ENCODE data around the gene PATJ.
"Not testable (repeated sequence)": the region's sequence is repeated elsewhere in the genome, so short reads cannot be mapped to it uniquely, and the experiment has no call there.

PATJ gene

DNA sequence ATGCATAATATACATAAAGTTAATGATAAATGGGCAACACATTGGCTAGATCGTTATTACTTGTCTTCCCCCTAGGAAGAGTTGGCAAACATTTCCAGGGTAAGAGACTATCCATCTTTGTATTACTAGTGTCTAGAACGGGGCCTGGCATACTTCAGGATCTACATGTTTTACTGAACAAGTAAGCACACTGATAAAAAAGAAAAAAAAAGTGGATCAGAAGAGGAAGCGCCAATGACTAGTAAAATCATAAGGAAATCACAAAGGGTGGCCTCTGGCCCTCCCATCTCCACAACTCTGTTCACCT, 17.8 kb upstream of the PATJ start:
- TF ChIP-seq, protein P1, sequence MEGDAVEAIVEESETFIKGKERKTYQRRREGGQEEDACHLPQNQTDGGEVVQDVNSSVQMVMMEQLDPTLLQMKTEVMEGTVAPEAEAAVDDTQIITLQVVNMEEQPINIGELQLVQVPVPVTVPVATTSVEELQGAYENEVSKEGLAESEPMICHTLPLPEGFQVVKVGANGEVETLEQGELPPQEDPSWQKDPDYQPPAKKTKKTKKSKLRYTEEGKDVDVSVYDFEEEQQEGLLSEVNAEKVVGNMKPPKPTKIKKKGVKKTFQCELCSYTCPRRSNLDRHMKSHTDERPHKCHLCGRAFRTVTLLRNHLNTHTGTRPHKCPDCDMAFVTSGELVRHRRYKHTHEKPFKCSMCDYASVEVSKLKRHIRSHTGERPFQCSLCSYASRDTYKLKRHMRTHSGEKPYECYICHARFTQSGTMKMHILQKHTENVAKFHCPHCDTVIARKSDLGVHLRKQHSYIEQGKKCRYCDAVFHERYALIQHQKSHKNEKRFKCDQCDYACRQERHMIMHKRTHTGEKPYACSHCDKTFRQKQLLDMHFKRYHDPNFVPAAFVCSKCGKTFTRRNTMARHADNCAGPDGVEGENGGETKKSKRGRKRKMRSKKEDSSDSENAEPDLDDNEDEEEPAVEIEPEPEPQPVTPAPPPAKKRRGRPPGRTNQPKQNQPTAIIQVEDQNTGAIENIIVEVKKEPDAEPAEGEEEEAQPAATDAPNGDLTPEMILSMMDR (conservative IDR thresholded peaks at IDR 0.05) = no peak
- peak overlapping the region; percentile 88 for H3K27ac ChIP-seq

DNA sequence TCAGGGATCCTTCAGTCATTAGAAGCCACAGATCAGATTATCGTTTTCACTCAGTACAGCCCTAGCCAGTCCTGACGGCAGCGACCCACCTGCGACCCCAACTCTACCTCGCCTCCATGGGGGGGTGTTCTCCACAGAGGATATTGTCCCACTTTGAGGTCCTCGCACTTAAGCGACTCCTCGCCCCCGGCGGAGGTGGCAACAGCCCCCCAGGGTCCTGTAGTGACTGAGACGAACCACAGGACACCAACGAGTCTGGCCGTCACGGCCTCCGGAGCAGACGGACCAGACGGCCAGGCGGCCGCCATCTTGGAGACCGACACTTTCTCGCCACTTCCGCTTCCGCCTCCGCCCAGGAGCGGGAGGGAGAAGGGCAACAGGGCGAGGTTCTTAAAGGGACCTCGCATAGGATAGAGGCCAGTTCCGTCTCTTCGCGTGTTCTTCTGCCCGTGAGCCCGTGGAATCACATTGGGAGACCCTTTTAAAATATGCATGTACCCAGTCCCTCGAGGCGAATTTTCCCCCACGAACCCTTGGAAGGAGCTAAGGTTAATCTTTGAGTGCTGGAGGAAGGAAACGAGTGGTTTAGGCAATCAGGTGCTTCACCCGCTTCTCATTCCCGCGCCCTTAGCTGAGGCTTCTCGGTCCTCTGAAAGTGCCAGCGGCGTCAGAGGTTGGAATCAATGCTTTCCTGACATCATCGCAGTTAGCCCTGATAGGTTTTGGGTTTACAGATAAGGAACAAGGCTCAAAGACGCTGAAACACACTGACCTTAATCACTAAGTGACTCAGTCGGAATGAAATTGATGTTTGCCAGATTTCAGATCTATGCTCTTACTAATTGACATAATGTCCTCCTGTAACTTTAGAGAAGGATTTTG, 17.2 kb upstream of the PATJ start, which contains the start of gene TM2D1:
TSS of gene TM2D1 (minus strand) at position 329 of the 882 bp plus-strand sequence. CDS start at position 308, 21 bp downstream.
- peak within 1 kb of the TSS; percentile 88 for H3K27ac ChIP-seq
- TF ChIP-seq, protein P1 (conservative IDR thresholded peaks at IDR 0.05) = no peak

DNA sequence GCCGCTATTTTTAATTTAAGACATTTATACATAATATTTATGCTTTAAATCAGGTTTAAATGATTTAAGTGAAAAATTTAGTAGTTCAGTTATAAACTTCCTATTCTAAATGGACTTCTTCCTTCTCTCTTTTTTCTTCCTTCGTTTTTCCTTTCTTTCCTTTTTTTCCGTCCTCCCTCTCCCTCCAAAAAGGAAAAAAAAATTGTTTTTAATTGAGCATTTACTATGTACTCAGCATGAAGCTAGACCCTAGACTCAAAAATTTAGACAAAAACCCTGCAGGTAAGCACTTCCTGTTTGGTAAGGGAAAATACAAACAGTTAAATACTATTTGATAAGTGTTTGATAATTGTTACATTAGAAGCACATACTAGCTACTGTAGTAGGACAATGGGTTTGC, 14.7 kb upstream of the PATJ start:
- H3K27ac ChIP-seq = no peak overlapping the region
- TF ChIP-seq, protein P1 (conservative IDR thresholded peaks at IDR 0.05) = no peak

DNA sequence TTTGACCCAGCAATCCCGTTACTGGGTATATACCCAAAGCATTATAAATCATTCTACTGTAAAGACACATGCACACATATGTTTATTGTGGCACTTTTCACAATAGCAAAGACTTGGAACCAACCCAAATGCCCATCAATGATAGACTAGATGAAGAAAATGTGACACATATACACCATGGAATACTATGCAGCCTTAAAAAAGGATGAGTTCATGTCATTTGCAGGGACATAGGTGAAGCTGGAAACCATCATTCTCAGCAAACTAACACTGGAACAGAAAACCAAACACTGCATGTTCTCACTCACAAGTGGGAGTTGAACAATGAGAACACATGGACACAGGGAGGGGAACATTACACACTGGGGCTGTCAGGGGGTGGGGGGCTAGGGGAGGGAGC, 11.6 kb upstream of the PATJ start:
- H3K27ac ChIP-seq = not testable (repeated sequence)

DNA sequence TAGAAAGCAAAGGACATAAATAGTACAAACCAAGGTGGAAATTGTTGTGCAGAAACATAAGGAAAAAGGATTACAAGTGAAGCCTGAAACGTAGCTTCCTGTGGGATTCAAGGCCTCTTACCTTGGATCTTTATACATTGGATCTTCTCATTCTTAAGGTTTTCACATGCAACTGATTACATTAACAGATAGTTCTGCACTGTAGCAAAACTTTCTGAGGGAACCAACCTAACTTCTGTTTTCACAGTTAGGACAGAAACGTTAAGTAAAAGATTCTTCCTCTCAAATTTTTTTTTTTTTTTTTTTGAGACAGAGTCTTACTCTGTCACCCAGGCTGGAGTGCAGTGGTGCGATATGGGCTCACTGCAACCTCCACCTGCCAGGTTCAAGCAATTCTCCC, 9.6 kb upstream of the PATJ start:
- TF ChIP-seq, protein P1 (conservative IDR thresholded peaks at IDR 0.05) = no peak
- no peak overlapping the region for H3K27ac ChIP-seq

DNA sequence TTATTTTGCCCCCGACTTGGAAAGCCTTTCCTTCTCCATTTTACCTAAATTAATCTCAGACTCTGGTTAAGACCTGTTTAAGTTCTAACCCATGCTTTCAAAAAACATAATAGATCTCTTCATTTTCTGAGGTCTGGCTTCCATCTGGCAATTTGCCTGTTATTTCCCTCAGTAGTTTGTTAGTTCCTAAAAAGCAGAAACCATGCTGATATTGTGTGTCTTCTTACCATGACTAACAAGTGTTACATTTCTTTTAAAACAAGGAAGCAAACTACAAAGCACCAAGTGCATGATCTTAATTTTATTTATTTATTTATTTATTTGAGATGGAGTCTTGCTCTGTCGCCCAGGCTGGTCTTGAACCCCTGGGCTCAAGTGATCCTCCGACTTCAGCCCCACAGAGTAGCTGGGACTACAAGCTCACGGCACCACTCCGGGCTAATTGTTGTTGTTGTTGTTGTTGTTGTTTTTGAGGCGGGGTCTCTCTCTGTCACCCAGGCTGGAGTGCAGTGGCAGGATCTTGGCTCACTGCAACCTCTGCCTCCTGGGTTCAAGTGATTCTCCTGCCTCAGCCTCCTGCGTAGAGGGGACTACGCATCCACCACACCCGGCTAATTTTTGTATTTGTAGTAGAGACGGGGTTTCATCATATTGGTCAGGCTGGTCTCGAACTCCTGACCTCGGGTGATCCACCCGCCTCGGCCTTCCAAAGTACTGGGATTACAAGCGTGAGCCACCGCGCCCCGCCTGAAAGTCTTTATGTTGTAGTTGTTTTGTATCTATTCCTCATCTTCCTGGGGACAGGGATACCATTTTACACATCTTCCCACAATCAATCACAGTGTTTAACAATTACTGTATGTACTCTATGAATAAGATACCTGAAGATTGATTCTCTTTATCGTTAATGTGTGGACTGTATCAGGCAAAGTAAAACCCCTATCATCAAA, 1.3 kb upstream of the PATJ start:
- TF ChIP-seq, protein P1 (conservative IDR thresholded peaks at IDR 0.05) = no peak
- peak overlapping the region; percentile 99 for H3K27ac ChIP-seq

DNA sequence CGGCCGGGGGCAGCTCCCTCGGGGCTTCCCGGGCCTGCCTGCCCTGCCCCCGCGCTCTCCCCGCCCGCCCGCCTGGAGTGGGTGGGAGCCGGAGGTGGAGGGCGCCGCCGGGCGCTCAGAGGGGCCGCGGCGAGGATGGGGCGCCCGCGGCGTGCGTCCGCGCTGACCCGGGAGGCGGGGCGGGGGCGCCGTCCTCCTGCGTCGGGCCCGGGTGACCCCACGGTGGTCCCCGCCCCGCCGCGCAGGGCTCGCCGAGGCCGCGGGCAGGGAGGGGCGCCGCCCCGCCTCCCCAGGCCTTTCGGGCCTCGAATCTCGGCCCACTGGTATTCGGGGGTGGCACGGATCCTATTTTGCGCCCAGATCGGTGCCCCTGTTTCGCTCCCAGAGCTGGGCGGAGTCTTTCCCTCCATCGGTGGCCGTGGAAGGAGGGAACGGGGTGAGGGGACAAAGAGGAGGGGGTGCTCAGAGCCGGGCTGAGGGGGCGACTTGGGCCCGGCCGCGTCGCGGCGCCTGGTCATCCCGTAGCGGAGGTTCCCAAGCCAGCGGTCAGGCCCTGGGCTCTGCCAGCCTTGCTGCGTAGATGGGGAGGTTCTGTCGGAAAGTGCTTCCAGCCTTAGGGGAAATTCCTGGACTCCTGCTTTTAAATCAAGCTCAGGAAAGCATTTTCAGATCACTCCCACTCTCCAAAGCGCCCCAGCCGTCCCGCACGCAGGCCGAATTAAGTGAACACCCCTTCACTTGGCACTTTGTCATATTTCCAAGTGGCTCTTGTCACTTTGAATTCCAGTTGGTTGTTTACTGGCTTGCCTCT, 545 bp downstream of the PATJ start:
- peak overlapping the region; percentile 99 for H3K27ac ChIP-seq
- TF ChIP-seq, protein P1 (conservative IDR thresholded peaks at IDR 0.05) = no peak

Data from VCaP (cell line).